Lower leg skin (tissue), 4 donors: Measurements from ENCODE around the gene SMAD5. TPM values are rescaled to one million over a fixed set of nuclear protein-coding genes. Genes with fewer than 3 reads are reported as not detected.
A peak's percentile ranks its signal among the peaks of the same experiment; 100 is the strongest.

Experiments
- DNase-seq, 2 donors: peaks; one replicate each; pipeline ENCODE4 v3.0.0-alpha.2; 2019; ENCODE audit warnings: low spot score in 2 of 2
- H3K4me3 ChIP-seq: fragments of 200-600 bp; sonication (generic); 2 replicates; pipeline ENCODE4 v1.5.1; 2017; ENCODE audit warnings: mild to moderate bottlenecking, low read depth; ENCODE audit not compliant: poor library complexity, severe bottlenecking
- CTCF ChIP-seq, 3 donors: fragments of 450-650 bp; IDR thresholded peaks; one replicate each; pipeline ENCODE4 v1.5.1; 2016; ENCODE audit warnings: antibody characterized with exemption in 3 of 3, mild to moderate bottlenecking in 3 of 3, moderate library complexity in 2 of 3
- POLR2A ChIP-seq, 2 donors: fragments of 450-650 bp; IDR thresholded peaks; one replicate each; pipeline ENCODE4 v1.6.1; 2016 to 2017; ENCODE audit warnings: antibody characterized with exemption in 2 of 2, mild to moderate bottlenecking in 1 of 2, moderate library complexity in 1 of 2
- WGBS, 2 donors: methylation state at CpG; one replicate each; pipeline ENCODE4 v1.1.5; 2018; 5-methylcytosine and 5-hydroxymethylcytosine counted together
- intact Hi-C: fragments of 100-400 bp; cut with DNase I; formaldehyde crosslinking; loops from one replicate; pipeline ENCODE4 v1.15.0; 2023; ENCODE audit warnings: low total_unique reads
- total RNA-seq, 4 donors: library from RNA; depleted of rRNA; stranded (reverse); fragments of >200 nt; gene quantifications; one replicate each; pipeline ENCODE4 v1.1.0, GENCODE V29; 2016

Gene SMAD5
- total RNA-seq, 4 donors from 2014 or later, result 43.3 to 102 (median 65.1) TPM

DNA sequence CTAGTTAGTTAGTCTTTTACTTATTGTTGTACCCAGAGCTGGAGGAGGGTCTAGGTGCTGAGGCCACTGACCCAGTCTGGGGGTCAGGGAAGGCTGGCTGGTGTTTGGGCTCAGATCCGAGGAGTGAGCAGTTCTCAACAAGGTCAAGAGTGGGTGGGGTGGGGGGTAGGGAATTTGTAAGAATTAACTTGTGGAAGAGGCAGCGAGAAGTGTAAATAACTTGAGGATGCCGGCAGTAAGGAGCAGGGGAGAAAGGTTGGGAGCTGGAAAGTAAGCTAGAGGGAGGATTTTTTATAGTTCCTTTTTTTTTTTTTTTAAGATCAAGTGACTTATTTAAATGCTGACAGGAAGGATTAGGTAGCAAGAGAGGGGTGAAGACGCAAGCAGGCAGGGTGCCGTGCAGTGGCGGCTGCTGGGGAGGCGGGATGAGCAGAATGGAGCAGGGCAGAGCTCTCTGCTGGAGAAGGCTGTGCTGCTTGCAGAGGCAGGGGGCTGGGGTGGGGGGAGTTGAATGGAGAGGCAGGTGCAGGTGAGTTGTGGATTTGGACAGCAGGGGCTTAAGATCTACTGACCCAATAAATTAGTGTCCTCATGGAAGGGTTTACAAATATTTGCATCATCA, 95.6 kb downstream of the SMAD5 start:
- 46 to 50% methylated on average over 7 of the region's 7 CpGs for WGBS, 2 donors
- no peak overlapping the region for H3K4me3 ChIP-seq
- no peak for DNase-seq
- TF ChIP-seq CTCF (IDR thresholded peaks at IDR 0.05) (no peak), POLR2A (IDR thresholded peaks at IDR 0.05) (no peak)
- intact Hi-C loops, result no loop called here

GRCh38 chr5:136230176-136230575, 97.5 kb downstream of the SMAD5 start:
- no peak for DNase-seq
- WGBS, 2 donors, result 39 to 50% methylated on average over 1 of the region's 1 CpG
- no peak overlapping the region for H3K4me3 ChIP-seq
- intact Hi-C loops, result no loop called here
- TF ChIP-seq CTCF (IDR thresholded peaks at IDR 0.05) (no peak), POLR2A (IDR thresholded peaks at IDR 0.05) (no peak)

- DNase-seq, result peak in 1 of 2 donors; percentile 49
- no peak for TF ChIP-seq POLR2A (IDR thresholded peaks at IDR 0.05)
- no peak for TF ChIP-seq CTCF (IDR thresholded peaks at IDR 0.05)
- WGBS, 2 donors, result 88 to 93% methylated on average over 5 to 6 of the region's 6 CpGs
- no peak overlapping the region for H3K4me3 ChIP-seq
- intact Hi-C loops, result no loop called here
Measured at GRCh38 chr5:136232316-136232715, 99.7 kb downstream of the SMAD5 start.

Other genes starting within 250 kb of the SMAD5 start
- not detected for gene IL9, start 237.0 kb upstream of the SMAD5 start, total RNA-seq
- gene LECT2, start 177.9 kb upstream of the SMAD5 start, total RNA-seq, result not detected
- 100 to 1,000 TPM; 312 to 829 (median 484) TPM for gene TGFBI, start 103.9 kb upstream of the SMAD5 start, total RNA-seq
- not detected for gene SMIM32, start 60.3 kb downstream of the SMAD5 start, total RNA-seq
- not detected for gene TRPC7, start 232.7 kb downstream of the SMAD5 start, total RNA-seq